ENCODE results near the gene AGAP9. TPM values are rescaled to one million over a fixed set of nuclear protein-coding genes. Genes with fewer than 3 reads are reported as not detected.
"Not testable (repeated sequence)": the region's sequence is repeated elsewhere in the genome, so short reads cannot be mapped to it uniquely, and the experiment has no call there.

Gene AGAP9
- 10 to 100 TPM in 5 of 12 donors, 1 to 10 TPM in 5, under 1 TPM in 1, not detected in 1; 0.50 to 29.4 (median 9.6) TPM for polyA plus RNA-seq (ENCODE audit: insufficient read length in 12 of 12)
- long read RNA-seq, donor 1, partial matches to known transcripts: 0 of 2 reads
- long read RNA-seq, donor 1, other reads (novel, unspliced or antisense): 0 of 2 reads
- long read RNA-seq, donor 2: 0 reads
- long read RNA-seq, donor 3: 0 reads
- long read RNA-seq, donor 4: 0 reads
- long read RNA-seq, donor 5: 0 reads
- long read RNA-seq, donor 6, partial matches to known transcripts: 0 of 2 reads
- long read RNA-seq, donor 6, other reads (novel, unspliced or antisense): 0 of 2 reads
- long read RNA-seq, donor 7: 0 reads
- long read RNA-seq, donor 8: 0 reads
- long read RNA-seq, donor 9: 0 reads
- long read RNA-seq, donor 10: 0 reads
- long read RNA-seq, donor 11: 0 reads

GRCh38 chr10:47523475-47523874, at the start of gene AGAP9:
Gene AGAP9 (minus strand): TSS chr10:47523638. CDS start chr10:47523526, 112 bp downstream.
- not testable (repeated sequence) for DNase-seq

GRCh38 chr10:47571138-47571912, 47.9 kb upstream of the AGAP9 start:
- DNase-seq: not testable (repeated sequence)

- not testable (repeated sequence) for DNase-seq
These were observed 43.3 kb upstream of the AGAP9 start for GRCh38 chr10:47566757-47567156.

- DNase-seq: not testable (repeated sequence)
These were observed 42.8 kb upstream of the AGAP9 start for GRCh38 chr10:47566108-47566699.

- not testable (repeated sequence) for DNase-seq
These were observed 42.1 kb upstream of the AGAP9 start for GRCh38 chr10:47565517-47565920.

- DNase-seq: not testable (repeated sequence)
These were observed 41.5 kb upstream of the AGAP9 start for GRCh38 chr10:47564953-47565352.

- DNase-seq: not testable (repeated sequence)
These were observed 40.9 kb upstream of the AGAP9 start for GRCh38 chr10:47564318-47564717.

- DNase-seq: peak; percentile 20
These were observed 37.0 kb upstream of the AGAP9 start for GRCh38 chr10:47560452-47560851.

GRCh38 chr10:47559718-47560308, 36.4 kb upstream of the AGAP9 start:
- not testable (repeated sequence) for DNase-seq

GRCh38 chr10:47558109-47558508, 34.7 kb upstream of the AGAP9 start:
- DNase-seq: not testable (repeated sequence)

- DNase-seq: not testable (repeated sequence)
These were observed 34.2 kb upstream of the AGAP9 start for GRCh38 chr10:47557616-47558015.

GRCh38 chr10:47555334-47555733, 31.9 kb upstream of the AGAP9 start:
- DNase-seq: not testable (repeated sequence)

GRCh38 chr10:47554552-47554951, 31.1 kb upstream of the AGAP9 start:
- not testable (repeated sequence) for DNase-seq

- DNase-seq: peak; percentile 11
These were observed 30.4 kb upstream of the AGAP9 start for GRCh38 chr10:47553860-47554247.

GRCh38 chr10:47553214-47553859, 29.9 kb upstream of the AGAP9 start:
- peak; percentile 65 for DNase-seq

- peak; percentile 14 for DNase-seq
These were observed 29.3 kb upstream of the AGAP9 start for GRCh38 chr10:47552719-47553118.

GRCh38 chr10:47547286-47547685, 23.8 kb upstream of the AGAP9 start:
- not testable (repeated sequence) for DNase-seq

- not testable (repeated sequence) for DNase-seq
These were observed 13.0 kb upstream of the AGAP9 start for GRCh38 chr10:47536430-47536829.

GRCh38 chr10:47502313-47502712, 21.1 kb downstream of the AGAP9 start:
- peak; percentile 50 for DNase-seq

GRCh38 chr10:47494226-47494625, 29.2 kb downstream of the AGAP9 start:
- not testable (repeated sequence) for DNase-seq

- not testable (repeated sequence) for DNase-seq
These were observed 31.8 kb downstream of the AGAP9 start, which contains the start of gene FAM25G for GRCh38 chr10:47491600-47491999. Gene FAM25G (minus strand): TSS chr10:47491700. CDS start chr10:47491674, 26 bp downstream.
